Measurements from ENCODE around the gene KCNQ1.

The KCNQ1 gene

DNA sequence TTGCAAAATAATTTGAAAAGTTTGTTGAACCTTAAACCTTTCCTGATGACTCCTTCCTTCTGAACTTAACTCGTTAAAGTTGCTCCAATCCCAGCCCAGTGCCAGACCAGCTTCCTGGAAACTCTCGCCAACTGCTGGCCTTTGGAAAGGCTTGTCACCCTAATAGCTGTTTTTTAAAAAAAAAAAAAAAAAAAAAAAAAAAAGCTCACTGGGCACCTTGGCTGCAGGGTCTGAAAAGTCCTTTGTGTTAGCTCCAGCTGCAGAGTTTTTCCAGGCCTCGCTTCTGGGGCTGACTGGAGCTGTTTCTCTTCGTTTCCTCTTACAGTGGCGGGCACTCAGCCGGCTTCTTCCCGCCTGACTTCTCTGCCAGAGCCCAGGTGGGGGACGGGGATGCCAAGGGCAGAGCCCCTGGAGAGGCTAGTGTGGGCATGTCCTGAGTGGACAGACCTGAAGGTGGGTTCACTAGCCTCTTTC, 229.9 kb downstream of the KCNQ1 start:
- DNase-seq, result no peak

DNA sequence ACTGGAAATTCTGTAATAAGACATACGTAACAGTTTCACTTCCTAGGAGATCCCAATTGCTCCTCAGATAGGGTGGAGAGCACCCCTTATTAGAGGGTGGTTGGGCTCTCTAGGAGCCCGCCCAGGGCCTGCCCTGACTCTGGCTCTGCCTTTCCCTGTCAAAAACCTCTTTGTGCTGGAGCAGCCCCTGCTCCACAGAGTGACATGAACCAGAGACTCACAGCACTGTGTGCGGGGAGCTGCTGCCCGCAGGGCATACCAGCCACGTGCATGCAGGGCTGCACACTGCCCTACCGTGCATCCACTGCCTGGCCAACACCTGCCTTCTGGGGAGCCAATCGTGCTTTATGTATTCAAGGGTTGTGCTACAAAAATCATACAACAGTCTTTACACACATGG, 230.7 kb downstream of the KCNQ1 start:
- DNase-seq, result no peak

DNA sequence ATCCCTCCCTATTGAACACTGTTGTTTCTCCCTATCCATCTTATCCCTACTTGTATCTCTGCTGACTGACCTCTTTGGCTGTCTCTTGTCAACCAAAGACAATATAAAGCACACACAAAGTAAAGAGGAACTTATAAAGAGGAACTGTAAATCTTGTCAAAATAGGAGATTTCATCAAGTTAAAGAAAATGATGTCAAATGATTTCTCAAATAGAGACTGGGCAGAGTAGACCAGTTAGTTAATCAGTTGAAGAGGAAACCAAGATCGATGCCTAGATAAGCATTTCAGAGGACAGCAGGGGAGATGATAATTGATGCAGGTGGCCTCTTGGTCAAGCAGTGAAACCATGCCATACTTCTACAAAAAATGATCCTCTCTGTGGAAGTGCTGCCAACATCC, 232.3 kb downstream of the KCNQ1 start:
- no peak for DNase-seq

DNA sequence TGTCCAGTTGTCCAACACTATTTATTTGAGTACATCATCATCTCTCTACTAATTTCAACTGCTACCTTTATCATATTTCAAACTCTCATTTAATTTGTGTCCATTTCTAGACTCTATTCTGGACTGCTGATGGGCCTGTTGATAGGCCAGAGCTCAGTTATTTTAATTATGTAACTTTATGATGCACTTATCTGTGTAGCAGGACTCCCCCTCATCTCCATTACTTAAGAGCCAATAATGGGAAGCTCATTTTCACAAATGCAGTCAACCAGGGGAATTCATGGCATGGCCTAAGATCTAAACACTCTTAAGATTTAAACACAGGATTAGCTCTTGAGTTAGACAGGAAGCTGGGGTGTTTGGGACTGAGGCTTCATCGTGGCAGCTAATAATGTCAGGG, 233.6 kb downstream of the KCNQ1 start:
- no peak for DNase-seq

GRCh38 chr11:2679011-2679676, 234.3 kb downstream of the KCNQ1 start:
- DNase-seq, result no peak

GRCh38 chr11:2681408-2682145, 236.8 kb downstream of the KCNQ1 start:
- DNase-seq, result no peak

DNA sequence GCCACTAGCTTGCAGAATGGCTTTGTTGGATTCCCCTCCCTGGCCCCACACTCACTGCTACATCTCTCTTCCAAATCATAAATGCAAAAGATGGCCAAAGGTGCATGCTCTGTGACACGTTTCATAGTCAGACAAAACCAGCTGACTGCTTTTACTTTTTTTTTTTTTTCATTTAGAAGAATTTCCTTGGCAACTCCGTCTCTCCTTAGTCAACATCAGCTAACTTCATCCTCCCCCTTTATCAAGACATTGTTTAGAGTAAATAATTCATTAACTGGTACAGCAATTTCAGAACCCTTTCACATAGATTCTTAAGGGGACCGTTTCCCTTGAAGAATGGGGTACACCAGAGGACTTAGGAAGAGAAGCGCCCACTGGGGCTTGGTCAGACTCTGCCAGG, 239.0 kb downstream of the KCNQ1 start:
- no peak for DNase-seq

GRCh38 chr11:2684581-2684980, 239.8 kb downstream of the KCNQ1 start:
- DNase-seq, result no peak

DNA sequence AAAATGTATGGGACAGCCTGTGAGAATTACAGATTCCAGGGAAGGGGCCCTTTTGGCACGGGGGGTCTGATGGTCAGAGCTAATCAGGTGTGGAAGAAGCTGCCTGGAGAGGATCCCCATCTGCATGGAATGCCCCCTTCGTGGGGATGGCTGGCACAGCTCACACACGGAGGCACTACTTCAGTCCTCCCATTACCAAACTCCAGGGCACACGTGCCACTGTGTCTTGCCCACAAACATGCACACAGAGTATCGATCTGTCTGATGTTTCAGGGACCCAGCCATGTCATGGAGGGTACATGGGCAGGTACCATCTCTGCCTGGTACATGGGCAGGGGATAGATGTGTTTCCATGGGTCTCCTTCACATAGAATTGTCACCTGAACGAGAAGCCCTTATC, 240.2 kb downstream of the KCNQ1 start:
- no peak for DNase-seq

DNA sequence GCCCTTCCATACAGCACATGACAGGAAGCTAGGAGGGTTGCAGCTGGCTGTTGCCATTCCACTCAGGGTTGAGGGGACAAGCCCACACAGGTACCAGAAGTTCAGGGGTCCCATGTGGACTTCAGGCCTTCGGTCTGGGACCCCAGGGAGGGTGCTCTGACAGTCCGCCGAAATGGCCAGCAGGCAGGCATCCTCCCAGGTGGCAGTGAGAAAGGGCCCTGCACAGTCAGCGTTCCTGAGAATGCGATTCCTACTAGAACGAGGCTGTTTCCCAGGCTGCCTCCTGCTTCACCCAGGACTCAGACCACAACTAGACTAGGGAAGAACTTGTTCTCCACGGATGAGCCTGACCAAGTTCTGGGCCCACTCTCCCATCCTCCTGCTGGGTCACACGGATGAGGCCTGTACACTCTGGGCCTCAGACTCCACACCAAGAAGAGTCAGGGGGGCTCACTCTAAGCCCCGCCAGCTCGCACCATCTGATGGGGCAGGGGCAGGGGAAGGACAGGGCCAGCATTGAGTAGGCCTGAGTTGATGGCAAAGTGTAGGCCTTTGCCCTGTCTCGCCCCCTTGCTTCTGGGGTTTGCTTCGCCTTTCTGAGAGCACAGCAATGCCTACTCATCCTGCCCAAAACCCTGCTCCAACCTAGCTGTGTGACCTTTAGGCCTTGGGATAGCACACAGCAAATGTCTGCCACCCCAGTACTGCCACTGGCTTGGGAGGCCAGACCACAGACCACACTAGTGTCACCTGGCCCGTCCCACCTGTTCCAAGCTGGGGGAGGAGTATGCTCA, 241.0 kb downstream of the KCNQ1 start:
- no peak for DNase-seq

GRCh38 chr11:2686360-2687222, 241.8 kb downstream of the KCNQ1 start:
- DNase-seq, result no peak

GRCh38 chr11:2687223-2687530, 242.4 kb downstream of the KCNQ1 start:
- DNase-seq, result no peak

DNA sequence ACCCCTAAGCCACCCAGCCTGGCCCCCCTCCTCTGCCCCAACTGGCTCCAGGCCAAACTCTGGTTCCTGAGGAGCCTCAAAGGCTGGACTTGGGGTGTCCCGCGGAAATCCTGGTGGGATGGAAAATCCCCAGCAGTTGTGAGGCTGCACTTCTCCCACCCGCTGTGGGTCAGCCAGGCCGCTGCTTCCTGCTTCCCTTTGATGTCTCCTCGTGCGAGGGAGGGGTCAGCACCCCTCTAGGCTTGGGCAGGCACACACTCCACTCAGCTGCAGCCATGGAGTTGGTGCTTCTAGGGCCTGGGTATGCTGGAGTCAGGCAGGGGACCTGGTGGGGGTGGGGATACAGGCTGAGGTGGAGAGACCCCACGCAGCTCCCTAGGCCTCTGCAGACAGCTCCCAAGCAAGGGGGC, 243.0 kb downstream of the KCNQ1 start:
- no peak for DNase-seq

DNA sequence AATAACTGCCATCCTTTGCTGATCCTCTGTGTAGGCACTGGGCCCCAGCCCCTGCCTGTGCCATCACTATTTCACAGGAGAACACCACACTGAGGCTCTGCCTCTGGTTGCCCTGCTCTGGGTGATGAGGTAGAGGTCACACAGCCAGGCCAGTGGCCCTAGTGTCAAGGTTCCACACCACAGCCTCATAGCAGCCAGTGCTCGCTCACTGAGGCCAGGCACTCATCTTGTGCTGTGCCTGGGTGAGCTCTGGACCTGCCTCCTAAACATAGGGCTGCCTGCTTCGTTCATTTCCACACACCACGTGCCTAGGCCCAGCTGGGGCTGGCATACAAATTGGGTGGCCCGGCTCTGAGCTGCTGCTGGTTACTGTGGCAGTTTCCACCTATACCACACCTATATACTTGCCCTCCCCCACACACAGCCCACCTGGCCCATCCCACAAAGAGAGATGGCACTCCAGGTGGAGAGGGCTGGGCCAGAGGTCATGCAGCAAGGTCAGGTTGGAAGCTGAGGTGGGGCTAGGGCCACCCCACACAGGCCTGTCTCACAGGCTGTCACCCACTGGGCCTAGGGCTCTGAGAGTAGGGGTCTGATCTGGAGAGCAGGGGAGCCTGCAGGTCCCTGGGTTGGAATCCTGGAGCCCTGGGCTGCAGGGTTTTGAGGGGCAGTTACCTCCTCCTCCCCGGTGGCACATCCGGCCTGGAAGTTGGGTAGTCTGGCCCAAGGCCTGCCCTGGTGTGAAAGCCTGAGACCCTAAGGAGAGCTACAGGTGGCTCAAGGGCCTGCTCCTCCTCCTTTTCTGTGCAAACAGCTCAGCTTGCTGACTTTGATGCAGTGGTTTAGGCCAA, 243.8 kb downstream of the KCNQ1 start:
- no peak for DNase-seq

GRCh38 chr11:2689651-2690575, 245.1 kb downstream of the KCNQ1 start:
- no peak for DNase-seq

DNA sequence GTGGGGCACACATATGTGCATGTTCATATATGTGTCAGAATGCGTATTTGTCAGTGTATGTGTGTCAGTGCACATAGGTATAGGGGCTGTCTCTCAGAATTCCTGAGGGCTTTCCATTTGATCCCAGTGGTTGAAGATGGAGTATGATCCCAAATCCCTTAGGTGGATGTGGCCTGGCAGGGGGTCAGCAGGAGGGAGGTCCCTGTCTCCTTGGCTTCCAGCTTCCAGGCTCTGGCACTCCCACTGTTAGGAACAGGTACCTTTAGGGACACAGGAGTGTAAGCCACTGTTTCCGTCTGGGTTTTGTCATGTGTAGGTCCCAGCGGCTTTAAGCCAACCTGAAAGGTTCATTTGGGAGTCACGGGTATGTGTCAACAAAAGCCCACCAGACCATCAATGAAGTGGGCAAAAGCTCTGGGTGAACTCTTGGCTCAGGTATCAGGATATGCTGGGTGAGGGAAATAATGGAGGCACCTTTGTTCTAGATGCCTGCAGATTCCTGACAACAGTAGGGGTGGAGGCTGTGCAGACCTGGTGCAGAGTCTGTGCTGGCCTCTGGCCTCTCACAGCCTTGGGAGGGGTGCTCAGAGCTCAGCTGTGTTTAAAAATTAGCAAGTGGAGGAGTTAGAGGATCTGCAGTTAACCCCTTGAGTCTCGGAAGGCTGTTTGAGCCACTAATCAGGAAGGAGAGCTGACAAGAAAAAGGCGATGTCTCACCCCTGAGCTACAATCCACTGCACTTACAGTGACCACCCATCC, 246.0 kb downstream of the KCNQ1 start:
- no peak for DNase-seq

GRCh38 chr11:2691355-2691761, 246.6 kb downstream of the KCNQ1 start:
- DNase-seq, result no peak

DNA sequence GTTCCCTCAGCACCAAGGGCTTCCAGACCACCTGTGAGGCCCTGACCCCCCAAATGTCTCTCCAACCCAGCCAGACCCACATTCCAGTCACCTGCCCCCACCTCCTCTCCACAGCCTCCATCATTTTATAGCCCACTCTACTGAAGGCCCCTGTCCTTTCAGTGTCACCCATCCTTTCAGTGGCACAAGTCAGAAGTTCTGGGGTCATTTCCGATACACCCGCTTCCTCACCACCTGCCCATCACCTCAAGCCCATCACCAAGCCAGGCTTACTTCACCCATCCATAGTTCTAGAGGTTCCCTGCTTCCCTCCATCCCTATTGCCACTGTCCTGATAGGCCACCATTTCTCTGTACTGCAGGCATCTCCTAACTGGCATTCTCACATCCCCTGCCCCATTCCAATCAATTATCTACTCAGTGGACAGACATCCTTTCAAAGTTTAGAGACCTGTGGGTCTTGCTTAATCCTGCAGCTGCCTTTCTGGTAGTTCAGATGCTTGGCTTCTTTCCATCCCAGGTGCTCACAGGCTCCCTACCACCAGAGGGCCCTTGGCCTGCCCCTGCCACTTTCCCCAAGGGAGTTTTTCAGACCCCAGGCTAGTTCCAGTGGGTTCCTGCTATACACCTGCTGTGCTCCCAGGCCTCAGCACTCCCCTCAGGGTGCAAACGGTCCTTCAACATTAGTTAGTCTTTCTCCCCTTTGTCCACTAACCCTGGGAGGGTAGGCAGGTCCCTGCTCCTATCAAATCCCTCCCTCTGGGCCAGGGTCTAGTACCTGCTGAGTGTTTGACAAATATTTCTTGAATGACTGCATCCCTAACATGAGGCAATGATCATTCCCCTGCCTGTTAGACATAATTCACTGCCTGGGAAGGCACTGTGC, 247.4 kb downstream of the KCNQ1 start:
- no peak for DNase-seq

All from amniotic stem cell (primary cell).